SK-N-MC (cell line): ENCODE measurements around the gene SLC4A1.

Experiments
- EZH2 ChIP-seq: fragments of 200-600 bp; sonication (generic); IDR thresholded peaks from one replicate; pipeline ENCODE4 v1.6.1; 2017; ENCODE audit warnings: antibody characterized with exemption
- POLR2AphosphoS5 ChIP-seq: IDR thresholded peaks from 2 replicates; pipeline ENCODE4 v1.6.1; 2012; ENCODE audit warnings: mild to moderate bottlenecking, low read depth, low read length, borderline replicate concordance

DNA sequence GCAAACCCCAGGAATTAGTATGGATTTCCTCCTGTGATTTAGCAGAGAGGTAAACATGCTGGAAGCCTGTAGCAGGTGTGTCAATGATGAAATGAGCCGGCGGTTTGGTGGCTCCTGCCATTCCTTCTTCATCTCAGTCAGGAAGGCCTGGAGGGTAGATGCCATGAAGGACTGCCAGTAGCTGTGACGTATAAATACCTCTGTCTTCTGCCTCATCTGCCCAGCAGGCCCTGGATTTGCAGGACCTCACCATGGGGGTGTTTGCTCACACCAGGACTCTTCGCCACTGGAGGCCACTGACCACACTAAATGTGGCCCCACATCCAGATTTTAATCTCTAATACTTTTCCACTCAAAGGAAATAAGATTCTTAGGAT lies 16.1 kb upstream of the SLC4A1 start:
- TF ChIP-seq EZH2 (no peak), POLR2AphosphoS5 (no peak)
